Urinary bladder (tissue), 2 donors: Measurements from ENCODE around the gene GREB1. TPM values are rescaled to one million over a fixed set of nuclear protein-coding genes. Genes with fewer than 3 reads are reported as not detected.

Source experiments
- polyA plus RNA-seq: library from polyadenylated mRNA; stranded (reverse); fragments of 200-250 nt; gene quantifications from one replicate; pipeline ENCODE4 v1.2.3, GENCODE V29; 2013
- small RNA-seq: library from RNA; depleted of rRNA; stranded (forward); fragments of <200 nt; gene quantifications from one replicate; pipeline ENCODE3, GENCODE V24; 2014
- total RNA-seq: library from RNA; depleted of rRNA; stranded (reverse); fragments of >200 nt; gene quantifications from one replicate; pipeline ENCODE4 v1.2.3, GENCODE V29; 2014
- donor health status: healthy.

The GREB1 gene
- total and polyA plus RNA-seq, 2 donors, result 0.86 to 9.1 TPM

Small RNAs within 50 kb of the gene (small RNA-seq; reads per million reads assigned to genes)
- gene MIR4429 (not detected), gene RN7SL674P (0.27 reads per million), gene RNA5SP84 (not detected), gene RNU2-13P (1.7 reads per million, percentile 85 among the genes with 10 or more reads in this experiment)

Other genes starting within 250 kb of the GREB1 start
- 167 TPM for gene ROCK2, start 189.4 kb upstream of the GREB1 start, total RNA-seq
- 36.3 TPM for gene ROCK2, start 189.4 kb upstream of the GREB1 start, polyA plus RNA-seq
- 16.0 TPM for gene E2F6, start 67.9 kb upstream of the GREB1 start, total RNA-seq
- gene E2F6, start 67.9 kb upstream of the GREB1 start, polyA plus RNA-seq, result 12.1 TPM
- not detected for gene NTSR2, start 136.2 kb downstream of the GREB1 start, total RNA-seq
- gene NTSR2, start 136.2 kb downstream of the GREB1 start, polyA plus RNA-seq, result 0.05 TPM
- gene LPIN1, start 212.6 kb downstream of the GREB1 start, total RNA-seq, result 27.3 TPM
- 34.1 TPM for gene LPIN1, start 212.6 kb downstream of the GREB1 start, polyA plus RNA-seq